ENCODE results near the gene CNBP. TPM values are rescaled to one million over a fixed set of nuclear protein-coding genes. Genes with fewer than 3 reads are reported as not detected.

The CNBP gene
- total and polyA plus RNA-seq, 2 of the 13 experiments (the other 11 are each of a cell fraction or from before 2014, with no cell fraction given), result 282 to 354 TPM

DNA sequence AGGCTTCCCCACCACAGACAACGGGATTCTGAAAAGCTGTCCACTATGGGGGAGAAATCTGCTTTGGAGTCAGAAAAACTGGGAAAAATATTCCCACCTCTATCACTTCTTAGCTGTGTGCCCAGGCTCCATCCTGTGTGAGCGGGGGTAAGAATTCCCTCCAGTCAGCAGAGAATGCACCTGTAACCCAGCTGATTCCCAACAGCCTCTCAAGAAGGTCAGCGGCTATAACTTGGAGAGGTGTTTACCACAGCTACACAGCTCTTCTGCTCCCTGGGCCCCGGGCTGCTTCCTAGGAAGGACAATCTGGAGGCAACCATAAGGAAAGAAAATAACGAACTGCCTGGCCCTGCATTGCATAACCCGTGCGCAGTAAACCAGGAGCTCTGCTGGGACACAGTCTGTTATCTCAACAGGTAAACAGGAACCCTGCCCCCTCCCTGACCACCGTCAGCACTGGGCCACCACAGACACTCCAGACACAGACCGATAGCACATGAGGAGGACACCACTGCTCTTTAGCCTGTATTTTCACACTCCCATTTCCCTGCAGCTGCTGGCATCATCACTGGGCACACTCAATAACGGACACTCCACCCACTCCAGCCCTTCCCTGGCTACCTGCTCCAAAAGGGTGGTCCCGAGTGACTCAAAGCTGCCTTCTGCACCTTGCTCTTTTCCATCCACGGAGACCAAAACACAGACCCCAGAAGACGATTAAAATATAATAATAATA is 64.2 kb downstream of the CNBP start (continued):
- peak; percentile 64 for TF ChIP-seq KDM2A (CRISPR knock-in tag; IDR thresholded peaks at IDR 0.05; ENCODE audit: borderline replicate concordance, low read depth)
- peak; percentile 71; the same call in 1 of the 2 replicates for TF ChIP-seq ESRRA (CRISPR knock-in tag; IDR thresholded peaks at IDR 0.05; ENCODE audit: low read depth)
- TF ChIP-seq ZNF724P (CRISPR knock-in tag; IDR thresholded peaks at IDR 0.05; ENCODE audit: borderline replicate concordance), result peak; percentile 93
- no peak for TF ChIP-seq ZNF577 (CRISPR knock-in tag; IDR thresholded peaks at IDR 0.05; ENCODE audit: borderline replicate concordance, low read depth)
- no peak for TF ChIP-seq RFX3 (CRISPR knock-in tag; IDR thresholded peaks at IDR 0.05)
- peak; percentile 92 for TF ChIP-seq FOXP1 (IDR thresholded peaks at IDR 0.05)
- peak; percentile 99 for TF ChIP-seq FOXP1 (CRISPR knock-in tag; IDR thresholded peaks at IDR 0.05)
- TF ChIP-seq, protein P1, sequence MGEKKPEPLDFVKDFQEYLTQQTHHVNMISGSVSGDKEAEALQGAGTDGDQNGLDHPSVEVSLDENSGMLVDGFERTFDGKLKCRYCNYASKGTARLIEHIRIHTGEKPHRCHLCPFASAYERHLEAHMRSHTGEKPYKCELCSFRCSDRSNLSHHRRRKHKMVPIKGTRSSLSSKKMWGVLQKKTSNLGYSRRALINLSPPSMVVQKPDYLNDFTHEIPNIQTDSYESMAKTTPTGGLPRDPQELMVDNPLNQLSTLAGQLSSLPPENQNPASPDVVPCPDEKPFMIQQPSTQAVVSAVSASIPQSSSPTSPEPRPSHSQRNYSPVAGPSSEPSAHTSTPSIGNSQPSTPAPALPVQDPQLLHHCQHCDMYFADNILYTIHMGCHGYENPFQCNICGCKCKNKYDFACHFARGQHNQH (CRISPR knock-in tag; IDR thresholded peaks at IDR 0.05), result peak; percentile 90
- TF ChIP-seq TAF15 (IDR thresholded peaks at IDR 0.05; ENCODE audit: low read depth, low read length, poor library complexity, severe bottlenecking), result no peak
- TF ChIP-seq, protein P2, sequence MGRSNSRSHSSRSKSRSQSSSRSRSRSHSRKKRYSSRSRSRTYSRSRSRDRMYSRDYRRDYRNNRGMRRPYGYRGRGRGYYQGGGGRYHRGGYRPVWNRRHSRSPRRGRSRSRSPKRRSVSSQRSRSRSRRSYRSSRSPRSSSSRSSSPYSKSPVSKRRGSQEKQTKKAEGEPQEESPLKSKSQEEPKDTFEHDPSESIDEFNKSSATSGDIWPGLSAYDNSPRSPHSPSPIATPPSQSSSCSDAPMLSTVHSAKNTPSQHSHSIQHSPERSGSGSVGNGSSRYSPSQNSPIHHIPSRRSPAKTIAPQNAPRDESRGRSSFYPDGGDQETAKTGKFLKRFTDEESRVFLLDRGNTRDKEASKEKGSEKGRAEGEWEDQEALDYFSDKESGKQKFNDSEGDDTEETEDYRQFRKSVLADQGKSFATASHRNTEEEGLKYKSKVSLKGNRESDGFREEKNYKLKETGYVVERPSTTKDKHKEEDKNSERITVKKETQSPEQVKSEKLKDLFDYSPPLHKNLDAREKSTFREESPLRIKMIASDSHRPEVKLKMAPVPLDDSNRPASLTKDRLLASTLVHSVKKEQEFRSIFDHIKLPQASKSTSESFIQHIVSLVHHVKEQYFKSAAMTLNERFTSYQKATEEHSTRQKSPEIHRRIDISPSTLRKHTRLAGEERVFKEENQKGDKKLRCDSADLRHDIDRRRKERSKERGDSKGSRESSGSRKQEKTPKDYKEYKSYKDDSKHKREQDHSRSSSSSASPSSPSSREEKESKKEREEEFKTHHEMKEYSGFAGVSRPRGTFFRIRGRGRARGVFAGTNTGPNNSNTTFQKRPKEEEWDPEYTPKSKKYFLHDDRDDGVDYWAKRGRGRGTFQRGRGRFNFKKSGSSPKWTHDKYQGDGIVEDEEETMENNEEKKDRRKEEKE (IDR thresholded peaks at IDR 0.05), result no peak
- TF ChIP-seq HMG20A (CRISPR knock-in tag; IDR thresholded peaks at IDR 0.05; ENCODE audit: borderline replicate concordance), result peak; percentile 74
- 0 out of 2 replicates have a peak, but pooled peaks have one; percentile 44 for TF ChIP-seq ZNF441 (CRISPR knock-in tag; IDR thresholded peaks at IDR 0.05; ENCODE audit: borderline replicate concordance)
- TF ChIP-seq PCBP2 (optimal IDR thresholded peaks at IDR 0.05; ENCODE audit: low read depth, low read length, poor library complexity, severe bottlenecking), result no peak
- no peak for TF ChIP-seq MAFF (IDR thresholded peaks at IDR 0.05; ENCODE audit: low read depth, low read length)
- no peak for TF ChIP-seq SP2 (CRISPR knock-in tag; IDR thresholded peaks at IDR 0.05)
- no peak for TF ChIP-seq ZNF775 (CRISPR knock-in tag; IDR thresholded peaks at IDR 0.05; ENCODE audit: borderline replicate concordance)
- peak; percentile 69; the same call in 1 of the 2 replicates for TF ChIP-seq YEATS2 (CRISPR knock-in tag; IDR thresholded peaks at IDR 0.05; ENCODE audit: borderline replicate concordance)
- TF ChIP-seq, protein P3, sequence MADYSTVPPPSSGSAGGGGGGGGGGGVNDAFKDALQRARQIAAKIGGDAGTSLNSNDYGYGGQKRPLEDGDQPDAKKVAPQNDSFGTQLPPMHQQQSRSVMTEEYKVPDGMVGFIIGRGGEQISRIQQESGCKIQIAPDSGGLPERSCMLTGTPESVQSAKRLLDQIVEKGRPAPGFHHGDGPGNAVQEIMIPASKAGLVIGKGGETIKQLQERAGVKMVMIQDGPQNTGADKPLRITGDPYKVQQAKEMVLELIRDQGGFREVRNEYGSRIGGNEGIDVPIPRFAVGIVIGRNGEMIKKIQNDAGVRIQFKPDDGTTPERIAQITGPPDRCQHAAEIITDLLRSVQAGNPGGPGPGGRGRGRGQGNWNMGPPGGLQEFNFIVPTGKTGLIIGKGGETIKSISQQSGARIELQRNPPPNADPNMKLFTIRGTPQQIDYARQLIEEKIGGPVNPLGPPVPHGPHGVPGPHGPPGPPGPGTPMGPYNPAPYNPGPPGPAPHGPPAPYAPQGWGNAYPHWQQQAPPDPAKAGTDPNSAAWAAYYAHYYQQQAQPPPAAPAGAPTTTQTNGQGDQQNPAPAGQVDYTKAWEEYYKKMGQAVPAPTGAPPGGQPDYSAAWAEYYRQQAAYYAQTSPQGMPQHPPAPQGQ (CRISPR knock-in tag; IDR thresholded peaks at IDR 0.05; ENCODE audit: borderline replicate concordance), result peak; percentile 57; the same call in 1 of the 2 replicates

Measured in HepG2 (cell line).